GM20000 (cell line): ENCODE measurements around the gene TGM2.

Source experiments
- DNase-seq: peaks from one replicate; pipeline ENCODE4 v3.0.0; 2012; ENCODE audit warnings: low spot score
- CTCF ChIP-seq: IDR thresholded peaks from 2 replicates; pipeline ENCODE4 v1.5.1; 2012; ENCODE audit warnings: mild to moderate bottlenecking, control low read depth; ENCODE audit errors: extremely low read depth, missing control alignments

TGM2 gene

GRCh38 chr20:38144598-38144973, 20.5 kb downstream of the TGM2 start:
- no peak for DNase-seq
- no peak for TF ChIP-seq CTCF

GRCh38 chr20:38143646-38144554, 21.2 kb downstream of the TGM2 start:
- no peak for TF ChIP-seq CTCF
- DNase-seq: no peak

GRCh38 chr20:38143238-38143645, 21.8 kb downstream of the TGM2 start:
- no peak for DNase-seq
- no peak for TF ChIP-seq CTCF

GRCh38 chr20:38141889-38142494, 23.1 kb downstream of the TGM2 start:
- no peak for DNase-seq
- TF ChIP-seq CTCF: no peak

GRCh38 chr20:38141204-38141888, 23.7 kb downstream of the TGM2 start:
- no peak for DNase-seq
- TF ChIP-seq CTCF: no peak

- no peak for TF ChIP-seq CTCF
- DNase-seq: no peak
These were observed 24.9 kb downstream of the TGM2 start for GRCh38 chr20:38139977-38140753.
